HG03442 (cell line): ENCODE data around the gene ABL1.
"Not testable (repeated sequence)": the region's sequence is repeated elsewhere in the genome, so short reads cannot be mapped to it uniquely, and the experiment has no call there.

Source experiments
- ATAC-seq: cut with Tn5 transposase; IDR thresholded peaks from one replicate; pipeline ENCODE4 v1.9.1; 2021; ENCODE audit warnings: mild to moderate bottlenecking, moderate library complexity; ENCODE audit not compliant: unreplicated experiment

The ABL1 gene

DNA sequence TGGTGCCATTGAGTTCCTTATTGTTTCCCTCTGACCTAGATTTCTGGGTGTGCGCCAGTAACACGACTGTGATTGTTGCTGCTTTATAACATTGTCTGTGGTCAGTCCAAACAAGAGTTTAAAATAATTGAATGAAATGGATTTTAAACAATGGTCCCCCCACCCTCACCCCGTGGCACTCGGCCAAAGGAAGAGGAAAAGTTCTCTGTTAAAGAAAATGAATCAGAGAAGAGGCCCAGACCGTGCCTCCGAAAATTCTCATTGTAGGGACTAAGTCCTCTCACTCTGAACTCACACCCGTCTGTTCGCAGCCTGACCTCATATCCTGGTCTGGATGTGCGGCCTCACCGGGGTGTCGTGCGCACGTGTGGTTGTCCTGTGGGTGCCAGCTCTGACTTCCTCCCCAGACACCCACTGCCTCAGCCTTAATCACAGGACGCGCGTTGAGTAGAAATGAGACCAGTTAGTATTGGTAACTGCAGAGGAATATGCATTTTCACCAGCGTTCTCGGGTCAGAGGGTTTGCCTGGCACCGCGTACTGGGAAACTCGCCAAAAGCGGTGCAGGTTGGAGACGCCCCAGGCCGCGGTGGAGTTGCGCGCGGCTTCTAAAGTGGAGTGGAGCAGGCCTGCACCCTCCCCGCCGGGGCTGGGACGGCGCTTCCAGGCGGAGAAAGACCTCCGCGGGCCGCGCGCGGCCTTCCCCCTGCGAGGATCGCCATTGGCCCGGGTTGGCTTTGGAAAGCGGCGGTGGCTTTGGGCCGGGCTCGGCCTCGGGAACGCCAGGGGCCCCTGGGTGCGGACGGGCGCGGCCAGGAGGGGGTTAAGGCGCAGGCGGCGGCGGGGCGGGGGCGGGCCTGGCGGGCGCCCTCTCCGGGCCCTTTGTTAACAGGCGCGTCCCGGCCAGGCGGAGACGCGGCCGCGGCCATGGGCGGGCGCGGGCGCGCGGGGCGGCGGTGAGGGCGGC is at the start of gene ABL1:
TSS of gene ABL1 (plus strand) at position 884 of the 966 bp plus-strand sequence. CDS start 193 bp downstream, outside the sequence.
- peak; percentile 64 for ATAC-seq

DNA sequence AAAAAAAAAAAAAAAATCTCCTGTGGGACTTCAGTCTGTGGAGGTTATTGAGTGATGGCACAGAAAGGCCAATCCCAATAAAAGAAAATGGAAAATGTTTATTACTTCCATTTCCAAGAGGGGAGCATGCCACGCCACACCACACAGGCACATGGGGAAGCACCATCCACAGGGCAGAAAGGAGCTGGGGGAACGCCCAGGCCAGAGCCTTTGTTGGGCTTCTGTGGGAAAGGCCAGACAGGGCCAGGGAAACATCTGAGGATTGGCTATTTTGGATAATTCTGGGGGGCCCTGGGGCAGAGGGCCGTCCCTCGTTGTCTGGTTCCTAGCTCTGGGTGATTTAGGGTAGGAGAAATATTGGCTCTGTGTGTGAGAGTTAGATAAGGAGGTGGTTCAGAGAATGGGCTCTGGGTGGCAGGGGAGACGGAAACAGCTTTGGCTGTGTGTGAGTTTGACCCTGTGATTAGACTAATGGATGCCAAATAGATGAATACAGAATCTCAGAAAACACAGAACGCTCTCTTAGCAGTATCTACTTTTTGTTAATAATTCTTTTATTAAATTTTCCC is 49.0 kb upstream of the ABL1 start:
- ATAC-seq, result no peak

DNA sequence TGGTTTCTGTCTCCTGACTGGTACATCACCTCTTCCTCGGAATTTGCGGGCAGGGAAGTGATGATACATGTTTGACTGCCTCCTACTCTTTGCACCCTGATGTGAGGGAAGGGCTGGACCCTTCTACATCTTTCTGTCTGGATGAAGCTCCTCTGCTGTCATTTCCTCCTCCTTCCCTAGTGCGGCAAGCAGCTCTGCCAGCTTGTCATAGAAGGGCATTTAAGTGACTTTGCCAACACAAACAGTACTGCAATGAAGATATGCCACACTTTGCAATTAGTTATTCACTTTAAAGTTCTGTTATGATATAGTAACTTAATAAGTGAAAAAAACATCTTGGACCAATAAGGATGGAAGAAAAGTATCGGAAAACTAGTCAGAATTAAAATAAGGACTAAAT is 48.5 kb upstream of the ABL1 start:
- ATAC-seq, result no peak

DNA sequence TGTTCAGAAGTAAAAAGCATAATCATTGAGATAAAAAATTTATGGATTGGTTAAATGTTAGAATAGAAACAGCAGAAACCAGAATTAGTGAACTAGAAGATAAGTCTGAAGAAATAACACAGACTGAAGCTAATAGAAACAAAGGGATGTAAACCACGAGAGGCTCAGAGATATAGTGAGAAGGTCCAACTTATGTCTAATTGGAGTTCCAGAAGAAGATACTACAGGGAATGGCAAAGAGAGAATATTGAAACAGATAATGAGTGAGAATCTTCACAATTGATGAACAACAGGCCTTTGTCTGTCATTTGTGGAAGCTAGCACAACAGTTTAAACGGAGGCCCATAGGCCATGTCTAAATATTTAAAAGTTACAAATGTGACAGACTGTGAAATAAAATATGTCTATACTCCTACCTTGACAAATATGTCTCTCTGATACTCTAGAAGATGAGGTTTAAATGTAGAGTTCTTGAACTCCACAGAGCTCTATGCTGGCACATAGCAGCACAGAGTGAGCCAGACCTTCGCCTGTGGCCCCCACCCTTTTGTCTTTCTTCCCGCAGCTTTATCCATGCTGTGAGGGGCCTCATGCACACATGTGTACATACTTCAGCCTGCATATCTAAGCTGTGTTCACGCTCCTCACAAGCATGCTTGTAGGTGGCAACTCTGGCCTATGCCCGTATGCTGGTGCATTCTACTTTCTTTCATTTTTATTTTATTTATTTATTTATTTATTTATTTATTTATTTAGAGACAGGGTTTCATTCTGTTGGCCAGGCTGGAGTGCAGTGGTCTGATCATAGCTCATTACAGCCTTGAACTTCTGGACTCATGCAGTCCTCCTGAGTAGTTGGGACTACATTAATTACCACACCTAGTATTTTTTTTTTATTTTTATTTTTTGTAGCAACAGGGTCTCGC is 45.0 kb upstream of the ABL1 start:
- ATAC-seq, result no peak

DNA sequence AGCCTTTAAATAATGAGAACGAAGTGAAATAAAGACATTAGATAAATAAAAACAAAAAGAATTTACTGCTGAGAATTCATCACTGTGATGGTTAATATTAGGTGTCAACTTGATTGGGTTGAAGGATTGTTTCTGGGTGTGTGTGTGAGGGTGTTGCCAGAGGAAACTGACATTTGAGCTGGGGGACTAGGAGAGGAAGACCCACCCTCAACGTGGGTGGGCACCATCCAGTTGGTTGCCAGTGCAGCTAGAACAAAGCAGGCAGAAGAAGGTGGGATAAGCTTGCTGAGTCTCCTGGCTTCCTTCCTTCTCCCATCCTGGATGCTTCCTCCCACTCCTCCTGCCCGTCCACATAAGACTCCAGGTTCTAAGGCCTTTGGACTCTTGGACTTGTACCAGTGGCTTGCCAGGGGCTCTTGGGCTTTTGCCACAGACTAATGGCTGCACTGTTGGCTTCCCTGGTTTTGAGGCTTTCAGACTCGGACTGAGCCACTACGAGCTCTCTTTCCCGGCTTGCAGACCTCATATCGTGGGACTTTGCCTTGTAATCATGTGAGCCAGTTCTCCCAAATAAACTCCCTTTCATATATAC is 43.7 kb upstream of the ABL1 start:
- no peak for ATAC-seq

DNA sequence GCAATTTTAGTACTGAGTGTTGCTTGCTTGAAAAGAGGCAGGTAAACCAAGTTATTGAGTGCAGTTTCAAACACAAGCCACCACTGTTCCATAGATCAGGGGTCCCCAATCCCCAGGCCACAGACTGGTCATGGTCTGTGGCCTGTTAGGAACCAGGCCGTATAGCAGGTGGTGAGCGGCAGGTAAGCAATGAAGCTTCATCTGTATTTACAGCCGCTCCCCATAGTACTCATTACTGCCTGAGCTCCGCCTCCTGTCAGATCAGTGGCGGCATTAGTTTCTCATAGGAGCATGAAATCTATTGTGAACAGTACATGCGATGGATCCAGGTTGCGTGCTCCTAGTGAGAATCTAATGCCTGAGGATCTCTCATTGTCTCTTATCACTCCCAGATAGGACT is 41.5 kb upstream of the ABL1 start:
- ATAC-seq, result no peak

DNA sequence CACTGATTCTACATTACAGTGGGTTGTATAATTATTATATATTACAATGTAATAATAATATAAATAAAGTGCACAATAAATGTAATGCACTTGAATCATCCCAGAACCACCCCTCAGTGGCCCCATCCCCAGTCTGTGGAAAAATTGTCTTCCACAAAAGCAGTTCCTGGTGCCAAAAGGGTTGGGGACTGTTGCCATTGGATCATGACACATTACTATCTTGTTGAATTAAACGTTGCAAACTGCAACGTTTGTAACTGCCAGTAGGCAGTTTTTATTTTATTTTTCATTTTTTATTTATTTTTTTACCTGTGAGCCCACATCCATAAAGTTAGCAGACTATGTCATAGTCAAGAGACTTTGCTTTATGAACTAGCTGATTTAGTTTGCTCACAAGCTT is 41.0 kb upstream of the ABL1 start:
- not testable (repeated sequence) for ATAC-seq

DNA sequence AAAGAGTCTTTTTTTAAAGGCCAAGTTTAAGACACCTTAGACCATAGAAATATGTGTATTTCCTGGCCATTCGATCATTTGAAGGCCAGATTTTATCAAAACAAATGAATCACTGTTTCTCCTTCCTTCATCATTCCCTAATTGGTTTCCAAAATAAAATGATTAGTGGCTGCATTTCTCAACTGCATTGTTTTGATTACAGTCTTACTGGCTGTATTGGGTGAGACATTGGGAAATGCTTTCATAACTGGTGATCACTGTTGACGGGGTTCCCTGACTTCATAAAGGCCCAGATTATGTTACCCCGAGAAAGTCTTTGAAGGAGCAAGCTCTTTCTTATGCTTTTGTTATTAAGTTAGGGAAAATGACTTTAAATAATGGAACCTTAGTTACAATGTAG is 40.6 kb upstream of the ABL1 start:
- not testable (repeated sequence) for ATAC-seq

DNA sequence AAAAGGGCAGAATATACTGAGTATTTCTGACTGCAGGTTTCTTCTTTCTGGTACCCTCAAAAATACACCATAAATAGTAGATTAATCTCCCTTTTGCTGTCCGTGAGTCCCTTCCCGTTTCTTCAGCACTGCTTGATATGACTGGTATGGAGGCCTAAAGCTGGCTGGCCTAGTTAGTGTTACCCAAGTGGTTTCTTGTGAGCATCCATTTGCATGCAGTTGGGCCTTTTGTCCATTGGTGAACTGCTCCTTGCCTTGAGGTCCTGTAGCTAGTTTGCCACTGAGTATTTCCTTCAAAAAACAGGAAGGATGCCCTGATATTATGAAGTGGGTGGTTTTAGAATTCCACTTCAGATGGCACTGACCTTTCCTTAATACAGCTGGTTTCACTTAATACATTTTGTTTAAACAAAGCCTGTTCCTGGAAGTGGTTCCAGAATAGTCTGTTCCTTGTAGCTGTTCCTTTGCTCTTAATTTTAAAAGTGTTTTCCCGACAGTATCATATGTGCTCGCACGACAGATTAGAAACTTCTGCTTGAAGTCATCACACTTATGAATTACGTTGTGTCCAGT is 40.0 kb upstream of the ABL1 start:
- no peak for ATAC-seq

DNA sequence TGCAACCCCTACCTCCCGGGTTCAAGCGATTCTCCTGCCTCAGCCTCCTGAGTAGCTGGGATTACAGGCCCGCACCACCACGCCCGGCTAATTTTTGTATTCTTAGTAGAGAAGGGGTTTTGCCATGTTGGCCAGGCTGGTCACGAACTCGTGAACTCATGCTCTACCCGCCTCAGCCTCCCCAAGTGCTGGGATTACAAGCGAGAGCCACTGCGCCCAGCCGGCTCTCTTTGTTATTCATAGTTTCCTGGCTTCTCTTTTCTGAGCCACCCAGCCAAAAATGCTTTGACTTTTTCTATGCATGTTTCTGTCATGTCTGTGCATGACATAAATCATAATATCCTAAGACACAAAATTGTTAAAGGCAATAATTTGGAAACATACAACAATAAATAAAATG is 31.9 kb upstream of the ABL1 start:
- not testable (repeated sequence) for ATAC-seq

DNA sequence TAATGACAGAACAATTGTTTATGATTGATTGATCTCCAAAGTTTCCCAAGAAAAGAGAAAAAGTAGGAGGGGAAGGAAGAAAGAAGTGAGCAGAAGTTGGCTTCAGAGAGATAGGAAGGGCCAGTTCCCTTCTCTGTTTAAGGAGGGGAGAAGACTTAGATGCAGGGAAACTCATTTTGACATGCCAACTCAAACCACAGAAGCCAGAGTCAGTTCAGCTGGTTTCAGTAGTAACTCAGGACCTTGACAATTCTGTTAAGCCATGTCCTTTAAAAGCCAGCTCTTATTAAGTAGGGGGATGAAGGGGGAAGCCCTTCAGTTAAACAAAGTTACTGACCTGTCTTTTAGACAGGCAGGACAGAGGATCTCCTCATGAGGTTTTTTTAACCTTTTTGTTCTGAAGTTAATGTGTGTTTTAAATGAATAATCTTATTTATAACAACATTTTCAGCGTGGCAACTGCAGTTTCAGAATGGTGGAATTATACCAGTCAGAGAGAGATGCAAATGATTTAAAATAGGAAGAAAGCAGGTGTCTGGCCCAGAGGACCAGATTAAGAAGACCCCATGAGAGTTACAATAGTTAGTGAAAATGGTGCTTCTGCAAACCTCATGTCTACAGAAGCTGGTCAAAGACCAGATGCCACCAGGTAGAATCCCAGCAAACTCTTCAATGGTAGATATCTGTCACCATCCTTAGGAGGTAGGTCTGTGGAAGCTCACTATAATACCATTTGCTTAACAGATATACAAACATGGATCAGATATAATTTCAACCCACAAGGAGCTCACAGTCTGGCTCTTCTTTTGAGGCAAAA is 29.3 kb upstream of the ABL1 start:
- ATAC-seq, result no peak

DNA sequence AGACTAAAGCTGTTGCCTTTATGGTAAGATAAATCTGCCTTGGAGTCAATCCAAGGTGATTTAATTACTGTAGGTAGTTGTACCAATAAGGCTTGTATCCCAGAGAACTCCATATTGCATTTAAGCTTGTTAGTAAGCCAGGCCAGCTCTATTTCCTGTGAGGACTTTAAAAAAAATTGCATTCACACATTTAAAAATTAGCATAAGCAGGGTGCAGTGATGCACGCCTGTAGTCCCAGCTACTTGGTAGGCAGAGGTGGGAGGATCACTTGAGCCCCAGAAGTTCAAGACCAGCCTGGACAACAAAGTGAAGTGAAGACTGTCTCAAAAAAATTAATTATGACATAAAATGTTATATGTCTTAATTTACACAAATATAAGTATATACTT is 28.7 kb upstream of the ABL1 start:
- no peak for ATAC-seq

DNA sequence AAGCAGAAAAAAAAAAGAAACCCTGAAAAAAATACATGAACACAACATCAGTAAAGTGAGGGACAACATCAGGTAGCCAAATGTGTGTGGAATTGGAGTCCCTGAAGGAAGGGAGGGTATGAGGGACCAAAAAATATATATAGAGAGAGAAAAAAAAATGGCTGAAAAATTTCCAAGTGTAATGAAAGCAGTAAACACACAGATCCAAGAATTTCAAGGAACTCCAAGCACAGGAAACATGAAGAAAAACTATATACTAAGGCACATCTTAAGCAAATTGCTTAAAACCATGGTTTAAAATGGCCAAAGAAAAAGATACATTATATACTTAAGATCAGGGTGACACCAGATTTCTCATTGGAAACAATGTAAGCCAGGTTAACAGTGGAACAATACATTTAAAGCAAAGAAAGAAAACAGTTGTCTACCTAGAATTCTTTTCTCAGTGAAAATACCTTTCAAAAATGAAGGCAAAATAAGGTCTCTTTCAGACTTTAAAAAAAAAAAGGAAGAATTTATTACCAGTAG is 24.4 kb upstream of the ABL1 start:
- ATAC-seq, result no peak

DNA sequence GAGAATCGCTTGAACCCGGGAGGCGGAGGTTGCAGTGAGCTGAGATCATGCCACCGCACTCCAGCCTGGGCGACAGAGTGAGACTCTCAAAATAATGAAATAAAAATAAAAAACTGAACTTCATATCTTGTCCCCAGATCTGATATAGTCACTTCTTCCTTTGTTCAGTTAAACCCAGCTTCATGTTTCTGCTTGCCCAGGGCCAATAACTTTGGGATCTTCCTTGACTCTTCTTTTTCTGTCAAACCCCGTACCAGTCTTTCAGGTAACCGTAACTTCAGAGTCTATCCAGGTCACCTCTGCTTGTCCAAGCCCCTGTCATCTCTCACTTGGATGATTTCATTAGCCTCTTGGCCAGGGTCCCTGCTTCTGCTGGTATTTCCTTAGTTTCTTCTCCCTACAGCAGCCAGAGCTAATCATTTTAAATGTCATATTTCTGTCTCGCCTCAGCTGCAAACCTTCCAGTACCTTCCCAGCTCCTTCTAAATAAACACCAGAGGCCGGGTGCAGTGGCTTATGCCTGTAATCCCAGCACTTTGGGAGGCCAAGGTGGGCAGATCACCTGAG is 19.7 kb upstream of the ABL1 start:
- ATAC-seq, result no peak

DNA sequence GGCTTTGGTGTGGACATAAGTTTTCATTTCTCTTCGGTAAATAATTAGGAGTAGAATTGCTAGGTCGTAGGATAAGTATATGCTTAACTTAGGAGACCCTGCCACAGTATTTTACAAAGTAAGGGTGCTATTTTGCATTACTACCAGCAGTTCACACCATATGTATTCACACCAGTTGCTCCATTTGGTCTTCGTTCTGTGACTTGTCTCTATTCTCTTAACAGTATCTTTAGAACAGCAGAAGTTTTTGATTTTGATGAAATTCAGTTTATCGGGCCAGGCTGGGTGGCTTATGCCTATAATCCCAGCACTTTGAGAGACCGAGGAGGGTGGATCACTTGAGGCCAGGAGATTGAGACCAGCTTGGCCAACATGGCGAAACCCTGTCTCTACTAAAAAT is 17.1 kb upstream of the ABL1 start:
- ATAC-seq, result no peak

DNA sequence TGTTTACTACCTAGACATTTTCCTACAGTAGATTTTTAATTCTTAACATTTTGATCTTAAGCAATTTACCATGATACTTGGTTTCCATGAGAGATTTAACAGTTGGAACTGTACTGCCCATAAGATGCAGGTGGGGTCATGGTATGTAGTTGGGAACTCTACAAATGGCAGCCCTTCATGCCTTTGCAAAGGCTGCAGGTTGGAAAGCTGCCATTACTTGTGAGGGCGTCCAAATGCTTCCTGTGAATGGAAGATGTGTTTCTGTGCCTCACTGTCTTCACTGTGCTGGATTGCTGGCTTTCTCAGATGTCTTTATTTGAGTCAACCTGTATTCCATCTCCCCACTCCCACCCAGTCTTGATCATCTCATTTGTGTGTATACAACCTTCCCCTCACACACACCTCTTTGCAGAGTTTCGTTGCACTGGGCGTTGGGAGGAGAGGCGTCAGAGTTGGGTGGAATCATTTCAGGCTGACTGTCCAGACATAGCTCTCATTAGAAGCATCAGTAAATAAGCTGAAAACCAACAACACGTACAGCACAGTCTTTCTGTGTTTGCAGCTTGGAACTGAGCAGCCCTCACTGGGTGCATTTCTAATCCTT is 14.8 kb upstream of the ABL1 start:
- ATAC-seq, result no peak

DNA sequence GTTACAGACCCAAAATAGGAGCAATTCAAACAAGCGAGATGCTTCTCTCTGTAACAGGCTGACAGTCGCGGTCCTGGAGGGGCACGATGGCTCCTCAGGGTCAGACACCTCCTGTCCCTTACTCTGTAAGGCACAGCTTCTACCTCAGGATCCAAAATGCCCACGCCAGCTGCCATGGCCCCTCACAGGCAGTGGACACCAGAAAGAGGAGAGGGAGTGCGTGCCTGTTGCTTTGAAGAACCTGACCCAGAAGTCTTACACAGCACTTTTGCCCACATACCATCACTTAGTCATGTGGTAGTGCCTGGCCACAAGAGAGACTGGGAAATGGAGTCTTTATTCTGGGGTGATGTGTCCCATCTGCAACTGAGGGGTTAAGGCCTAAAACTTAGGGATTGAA is 11.6 kb upstream of the ABL1 start:
- ATAC-seq, result no peak

DNA sequence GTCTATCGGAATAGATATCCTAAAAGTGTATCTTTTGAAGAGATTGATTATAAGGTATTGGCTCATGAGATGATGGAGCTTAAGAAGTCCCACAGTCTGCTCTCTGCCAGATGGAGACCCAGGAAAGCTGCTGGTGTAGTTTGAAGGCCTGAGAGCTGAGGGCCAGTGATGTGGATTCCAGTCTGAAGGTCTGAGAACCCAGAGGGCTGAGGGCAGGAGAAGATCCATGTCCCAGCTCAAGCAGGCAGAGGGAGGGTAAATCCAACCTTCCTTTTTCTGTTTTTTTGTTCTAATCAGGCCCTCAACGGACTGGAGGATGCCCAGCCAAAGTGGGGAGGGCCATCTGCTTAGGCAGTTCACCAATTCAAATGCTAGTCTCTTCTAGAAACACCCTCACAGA is 11.0 kb upstream of the ABL1 start:
- no peak for ATAC-seq
